ENCODE measurements around the gene TRABD2A. TPM values are rescaled to one million over a fixed set of nuclear protein-coding genes. Genes with fewer than 3 reads are reported as not detected.

TRABD2A gene, protein sequence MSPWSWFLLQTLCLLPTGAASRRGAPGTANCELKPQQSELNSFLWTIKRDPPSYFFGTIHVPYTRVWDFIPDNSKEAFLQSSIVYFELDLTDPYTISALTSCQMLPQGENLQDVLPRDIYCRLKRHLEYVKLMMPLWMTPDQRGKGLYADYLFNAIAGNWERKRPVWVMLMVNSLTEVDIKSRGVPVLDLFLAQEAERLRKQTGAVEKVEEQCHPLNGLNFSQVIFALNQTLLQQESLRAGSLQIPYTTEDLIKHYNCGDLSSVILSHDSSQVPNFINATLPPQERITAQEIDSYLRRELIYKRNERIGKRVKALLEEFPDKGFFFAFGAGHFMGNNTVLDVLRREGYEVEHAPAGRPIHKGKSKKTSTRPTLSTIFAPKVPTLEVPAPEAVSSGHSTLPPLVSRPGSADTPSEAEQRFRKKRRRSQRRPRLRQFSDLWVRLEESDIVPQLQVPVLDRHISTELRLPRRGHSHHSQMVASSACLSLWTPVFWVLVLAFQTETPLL
- 5.0 and 5.7 TPM in 2 replicates for total RNA-seq (2014; rRNA removed; shearing (Covaris generic))
- 3.4 and 3.8 TPM in 2 replicates for polyA plus RNA-seq (2016; fragmentation: Nextera tagmentation; extraction: Ambion mirVana)

DNA sequence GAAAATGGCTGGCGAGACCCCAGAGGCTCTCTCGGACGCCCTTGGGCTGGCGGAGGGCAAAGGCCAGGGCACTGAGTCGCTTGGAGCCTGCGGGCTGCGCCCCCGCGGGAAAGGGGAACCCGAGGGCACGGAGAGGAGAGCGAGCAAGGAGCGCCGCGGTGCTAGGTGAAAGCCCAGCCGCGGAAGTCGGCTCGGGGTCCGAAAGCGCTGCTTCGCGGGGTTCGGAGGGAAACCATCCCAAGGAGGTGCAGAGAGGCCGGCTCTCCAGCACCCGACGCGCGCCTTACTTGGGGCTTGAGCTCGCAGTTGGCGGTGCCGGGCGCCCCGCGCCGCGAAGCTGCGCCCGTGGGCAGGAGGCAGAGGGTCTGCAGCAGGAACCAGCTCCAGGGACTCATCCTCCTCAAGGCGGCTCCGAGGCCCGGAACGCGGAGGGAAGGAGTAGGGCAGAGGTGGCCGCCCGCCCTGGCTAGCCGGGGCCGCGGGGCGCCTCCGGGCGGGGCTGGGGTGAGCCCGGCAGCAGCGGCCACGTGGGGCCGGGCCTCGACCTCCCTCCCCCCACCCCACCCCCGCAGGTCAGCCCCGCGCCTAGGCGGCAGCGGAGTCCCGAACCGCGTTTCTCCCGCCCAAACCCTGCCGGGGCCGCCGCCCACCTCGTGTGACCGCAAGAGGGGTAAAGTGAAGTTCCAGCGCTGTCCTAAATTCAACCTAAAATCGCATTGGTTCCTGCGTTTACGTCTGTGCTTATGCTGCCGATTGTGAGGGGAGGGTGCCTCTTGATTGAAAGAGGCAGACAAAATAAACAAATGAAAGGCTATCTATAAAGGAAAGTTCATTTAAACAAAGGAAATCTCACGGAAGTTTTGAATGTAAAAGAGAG is at the start of gene TRABD2A:
Gene TRABD2A (minus strand): TSS at position 440 of the 877 bp plus-strand sequence. CDS start 45 bp downstream, at position 395.
- H3K27me3 ChIP-seq (replicated peaks; ENCODE audit: insufficient read depth), result no peaks in the 10 kb centered on the region
- in situ Hi-C loops (cut with MboI), result no loop called here
- H3K4me1 ChIP-seq (ENCODE audit: insufficient read depth), result 0 out of 2 replicates have a peak, but pooled peaks cover 4% of the 10 kb centered on the region
- H3K4me3 ChIP-seq, result peak within 1 kb of the TSS; percentile 79
- no peak for TF ChIP-seq EZH2phosphoT487 (IDR thresholded peaks at IDR 0.05; ENCODE audit: insufficient read depth, low read depth)
- no peak for TF ChIP-seq EZH2 (IDR thresholded peaks at IDR 0.05; ENCODE audit: insufficient read depth, poor library complexity, severe bottlenecking)
- no peaks in the 10 kb centered on the region for H3K79me2 ChIP-seq (ENCODE audit: insufficient read depth)
- no peaks in the 10 kb centered on the region for H4K20me1 ChIP-seq (ENCODE audit: insufficient read depth)
- H3F3A ChIP-seq (ENCODE audit: insufficient read depth), result peaks cover 15% of the 10 kb centered on the region; the same call in 1 of the 2 replicates
- DNase-seq, result peak; percentile 57
- H3K9ac ChIP-seq, result peak within 1 kb of the TSS; percentile 64
- no peaks in the 10 kb centered on the region for H3K36me3 ChIP-seq (ENCODE audit: low read depth)
- peak within 1 kb of the TSS; percentile 90 for H2AFZ ChIP-seq
- peak within 1 kb of the TSS; percentile 1; the same call in 1 of the 2 replicates for H3K27ac ChIP-seq
- 1% methylated on average over 53 to 54 of the region's 77 CpGs for WGBS, 2 experiments (ENCODE audit: low coverage in 1 of 2, low lambda C conversion rate in 2 of 2, missing lambda C conversion rate in 2 of 2)
- H3K9me3 ChIP-seq (ENCODE audit: low read depth), result no peaks in the 10 kb centered on the region
- H3K4me2 ChIP-seq (ENCODE audit: unreplicated experiment), result peak within 1 kb of the TSS; percentile 94
- H3K9me2 ChIP-seq (ENCODE audit: insufficient read depth), result no peaks in the 10 kb centered on the region

DNA sequence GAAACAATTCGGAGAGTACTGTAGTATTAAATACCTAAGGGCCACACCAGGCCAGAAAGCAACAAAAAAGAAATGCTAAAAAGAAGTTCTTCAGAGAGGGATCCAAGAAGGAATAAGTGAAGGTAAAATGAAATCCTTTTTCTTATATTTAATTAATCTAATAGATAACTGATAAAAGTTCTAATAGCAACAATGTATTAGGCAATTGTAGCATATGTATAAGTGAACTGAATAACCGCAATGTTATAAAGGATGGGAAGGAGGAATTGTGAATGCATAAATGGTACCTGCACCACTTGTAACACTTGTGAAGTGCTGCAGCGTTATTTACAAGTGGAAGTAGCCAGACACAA is 46.4 kb upstream of the TRABD2A start:
- Histone ChIP-seq H3K9ac (peak overlapping the region; percentile 42), H3F3A (ENCODE audit: insufficient read depth) (peaks cover 13% of the 10 kb centered on the region; the same call in 1 of the 2 replicates), H3K4me3 (peak overlapping the region; percentile 68), H3K36me3 (ENCODE audit: low read depth) (no peaks in the 10 kb centered on the region), H3K79me2 (ENCODE audit: insufficient read depth) (peaks cover 10% of the 10 kb centered on the region), H3K9me2 (ENCODE audit: insufficient read depth) (no peaks in the 10 kb centered on the region), H2AFZ (peak overlapping the region; percentile 84), H3K4me2 (ENCODE audit: unreplicated experiment) (peak overlapping the region; percentile 85), H4K20me1 (ENCODE audit: insufficient read depth) (no peaks in the 10 kb centered on the region), H3K27ac (peak overlapping the region; percentile 22; the same call in 1 of the 2 replicates), H3K27me3 (replicated peaks; ENCODE audit: insufficient read depth) (no peaks in the 10 kb centered on the region), H3K9me3 (ENCODE audit: low read depth) (no peaks in the 10 kb centered on the region), H3K4me1 (ENCODE audit: insufficient read depth) (peaks cover 5% of the 10 kb centered on the region)
- DNase-seq, result no peak
- in situ Hi-C loops (cut with MboI), result no loop called here
- 38 to 39% methylated on average over 3 of the region's 3 CpGs for WGBS, 2 experiments (ENCODE audit: low coverage in 1 of 2, low lambda C conversion rate in 2 of 2, missing lambda C conversion rate in 2 of 2)
- no peak for TF ChIP-seq EZH2 (IDR thresholded peaks at IDR 0.05; ENCODE audit: insufficient read depth, poor library complexity, severe bottlenecking)
- no peak for TF ChIP-seq EZH2phosphoT487 (IDR thresholded peaks at IDR 0.05; ENCODE audit: insufficient read depth, low read depth)

DNA sequence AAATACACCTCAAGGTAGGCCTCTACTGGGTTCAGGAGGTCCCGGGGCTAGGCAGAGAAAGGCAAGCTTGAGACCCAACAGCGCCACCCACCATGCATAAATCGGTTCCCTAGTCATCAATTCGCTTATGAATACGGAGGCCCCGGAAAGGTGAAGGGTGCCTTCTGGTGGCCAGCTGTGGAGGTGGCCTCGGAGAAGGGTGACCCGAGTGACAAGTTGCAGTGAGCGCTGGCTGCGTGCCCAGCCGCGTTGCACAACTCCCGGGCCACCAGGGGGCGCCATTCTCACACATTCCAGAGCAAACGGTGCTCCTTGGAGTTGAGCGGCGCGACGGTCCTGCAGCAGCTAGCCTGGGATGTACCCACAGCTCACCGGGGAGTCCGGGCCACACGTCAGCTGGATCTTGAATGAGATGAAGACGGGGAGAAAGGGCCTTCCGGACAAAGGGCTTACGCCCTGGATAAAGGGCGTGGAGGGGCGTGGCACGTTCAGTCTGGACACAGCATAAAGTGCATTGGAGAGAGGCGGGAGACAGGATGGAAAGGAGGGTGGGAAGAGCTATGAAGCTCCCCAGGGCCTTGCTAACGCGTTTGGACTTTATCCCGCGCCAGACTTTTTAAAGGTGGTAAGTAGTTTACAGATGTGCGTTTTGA is 45.0 kb upstream of the TRABD2A start:
- no peak for TF ChIP-seq EZH2 (IDR thresholded peaks at IDR 0.05; ENCODE audit: insufficient read depth, poor library complexity, severe bottlenecking)
- TF ChIP-seq EZH2phosphoT487 (IDR thresholded peaks at IDR 0.05; ENCODE audit: insufficient read depth, low read depth), result no peak
- H3K79me2 ChIP-seq (ENCODE audit: insufficient read depth), result peaks cover 10% of the 10 kb centered on the region; the same call in 1 of the 2 replicates
- peaks cover 5% of the 10 kb centered on the region for H3K4me1 ChIP-seq (ENCODE audit: insufficient read depth)
- no peaks in the 10 kb centered on the region for H3K9me2 ChIP-seq (ENCODE audit: insufficient read depth)
- H3K4me2 ChIP-seq (ENCODE audit: unreplicated experiment), result peak overlapping the region; percentile 85
- H3K36me3 ChIP-seq (ENCODE audit: low read depth), result no peaks in the 10 kb centered on the region
- 3 to 6% methylated on average over 32 to 34 of the region's 34 CpGs for WGBS, 2 experiments (ENCODE audit: low coverage in 1 of 2, low lambda C conversion rate in 2 of 2, missing lambda C conversion rate in 2 of 2)
- peak overlapping the region; percentile 42; the same call in 1 of the 2 replicates for H3K9ac ChIP-seq
- H3F3A ChIP-seq (ENCODE audit: insufficient read depth), result peaks cover 13% of the 10 kb centered on the region; the same call in 1 of the 2 replicates
- DNase-seq, result peak; percentile 95
- H4K20me1 ChIP-seq (ENCODE audit: insufficient read depth), result no peaks in the 10 kb centered on the region
- H3K9me3 ChIP-seq (ENCODE audit: low read depth), result no peaks in the 10 kb centered on the region
- H3K4me3 ChIP-seq, result peak overlapping the region; percentile 68
- no peaks in the 10 kb centered on the region for H3K27me3 ChIP-seq (replicated peaks; ENCODE audit: insufficient read depth)
- in situ Hi-C loops (cut with MboI), result no loop called here
- peak overlapping the region; percentile 84 for H2AFZ ChIP-seq
- peak overlapping the region; percentile 4; the same call in 1 of the 2 replicates for H3K27ac ChIP-seq

Data from GM23248 (cell line).